Breast epithelium (tissue), 3 donors: ENCODE results near the gene SPON1.

Source experiments
- CTCF ChIP-seq, 3 donors: fragments of 450-650 bp; IDR thresholded peaks; one replicate each; pipeline ENCODE4 v1.5.1; 2016 to 2017; ENCODE audit warnings: antibody characterized with exemption in 3 of 3, mild to moderate bottlenecking in 3 of 3, moderate library complexity in 3 of 3
- POLR2A ChIP-seq: fragments of 450-650 bp; IDR thresholded peaks from one replicate; pipeline ENCODE4 v1.6.1; 2016; ENCODE audit warnings: antibody characterized with exemption, mild to moderate bottlenecking, moderate library complexity
- POLR2AphosphoS5 ChIP-seq, 3 donors: sonication (generic); formaldehyde crosslinking; IDR thresholded peaks; one replicate each; pipeline ENCODE4 v1.6.1; 2017; ENCODE audit warnings: antibody characterized with exemption in 3 of 3

GRCh38 chr11:14228356-14228755 is 265.8 kb downstream of the SPON1 start:
- no peak for TF ChIP-seq CTCF (IDR thresholded peaks at IDR 0.05)
- TF ChIP-seq POLR2A = no peak
- no peak for TF ChIP-seq POLR2AphosphoS5 (IDR thresholded peaks at IDR 0.05)
